Lower lobe of right lung (tissue), 2 donors: ENCODE results near the gene CLIP1. TPM values are rescaled to one million over a fixed set of nuclear protein-coding genes. Genes with fewer than 3 reads are reported as not detected.

Source experiments
- ATAC-seq, 2 donors: fragments of 200-7000 bp; cut with Tn5 transposase; one replicate each; pipeline ENCODE4 v1.9.1; 2020 to 2022; ENCODE audit warnings: mild to moderate bottlenecking in 2 of 2, moderate library complexity in 2 of 2
- DNase-seq: peaks from one replicate; pipeline ENCODE4 v3.0.0-alpha.2; 2020
- H3K27ac ChIP-seq: fragments of 200-600 bp; one replicate; pipeline ENCODE4 v1.8.0; 2022
- H3K27me3 ChIP-seq: fragments of 200-600 bp; one replicate; pipeline ENCODE4 v1.8.0; 2022; ENCODE audit warnings: low read depth
- H3K36me3 ChIP-seq: fragments of 200-600 bp; one replicate; pipeline ENCODE4 v1.8.0; 2022; ENCODE audit warnings: mild to moderate bottlenecking
- H3K4me1 ChIP-seq: fragments of 200-600 bp; one replicate; pipeline ENCODE4 v1.8.0; 2022
- H3K4me3 ChIP-seq: fragments of 200-600 bp; one replicate; pipeline ENCODE4 v1.8.0; 2022; ENCODE audit warnings: mild to moderate bottlenecking
- H3K9me3 ChIP-seq: fragments of 200-600 bp; one replicate; pipeline ENCODE4 v1.8.0; 2022
- CTCF ChIP-seq: fragments of 200-600 bp; IDR thresholded peaks from one replicate; pipeline ENCODE4 v1.8.0; 2022; ENCODE audit warnings: antibody characterized with exemption, mild to moderate bottlenecking
- intact Hi-C: fragments of 100-400 bp; cut with DNase I; formaldehyde crosslinking; loops from one replicate; pipeline ENCODE4 v1.11.0; 2022
- total RNA-seq: library from RNA; stranded (reverse); fragmentation: NEBNext Ultra II Directional; extraction: Animal tissue kit (Norgen Biotek cat#: 25700); gene quantifications from one replicate; pipeline ENCODE4 v1.2.1, GENCODE V29; 2021
- donor health status: DM: no; HTN: yes; CAD: no; lungs with severe emphysema.

CLIP1 gene
- total RNA-seq, 1 donor from 2014 or later, result 78.2 TPM

DNA sequence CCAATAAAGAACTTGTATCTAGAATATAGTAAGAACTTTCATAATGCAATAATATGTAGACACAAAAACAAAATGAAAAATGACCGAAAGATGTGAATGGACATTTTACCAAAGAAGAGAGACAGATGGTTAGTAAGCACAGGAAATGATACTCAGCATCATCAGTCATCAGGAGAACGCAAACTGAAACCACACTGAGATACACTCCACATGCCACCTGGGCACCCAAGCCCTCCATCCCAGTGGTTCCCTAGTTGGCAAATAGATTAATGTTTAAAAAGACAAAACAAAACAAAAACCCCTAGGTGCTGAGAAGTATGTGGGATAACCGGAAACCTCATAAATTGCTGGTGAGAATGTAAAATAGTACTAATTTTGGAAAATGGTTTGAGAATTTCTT is 129.4 kb downstream of the CLIP1 start:
- H3K9me3 ChIP-seq, result no peaks in the 10 kb centered on the region
- peaks cover 73% of the 10 kb centered on the region for H3K36me3 ChIP-seq
- no peak overlapping the region for H3K4me3 ChIP-seq
- H3K27me3 ChIP-seq, result no peaks in the 10 kb centered on the region
- no peak for ATAC-seq
- no peak overlapping the region for H3K27ac ChIP-seq
- TF ChIP-seq CTCF, result no peak
- intact Hi-C loops, result no loop called here
- no peak for DNase-seq
- no peaks in the 10 kb centered on the region for H3K4me1 ChIP-seq

DNA sequence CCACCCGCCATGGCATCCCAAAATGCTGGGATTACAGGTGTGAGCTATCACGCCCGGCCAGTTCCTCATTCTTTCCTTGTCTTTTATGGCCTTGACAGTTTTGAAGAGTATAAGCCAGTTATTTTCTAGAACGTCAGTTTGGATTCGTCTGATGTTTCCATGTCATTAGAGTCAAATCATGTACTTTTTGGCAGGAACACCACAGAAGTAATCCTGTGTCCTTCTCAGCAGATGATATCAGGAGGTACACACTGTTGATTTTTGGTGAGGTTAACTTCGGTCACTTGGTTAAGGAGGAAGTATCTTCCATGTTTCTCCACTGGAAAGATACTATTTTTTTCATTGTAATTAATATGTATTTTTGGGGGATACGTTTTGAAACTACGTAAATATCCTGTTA is 131.0 kb downstream of the CLIP1 start:
- no peak for TF ChIP-seq CTCF
- no peaks in the 10 kb centered on the region for H3K27me3 ChIP-seq
- no peaks in the 10 kb centered on the region for H3K9me3 ChIP-seq
- peaks cover 73% of the 10 kb centered on the region for H3K36me3 ChIP-seq
- no peak overlapping the region for H3K27ac ChIP-seq
- no peak overlapping the region for H3K4me3 ChIP-seq
- H3K4me1 ChIP-seq, result no peaks in the 10 kb centered on the region
- DNase-seq (no peak), ATAC-seq (no peak)
- intact Hi-C loops, result no loop called here

DNA sequence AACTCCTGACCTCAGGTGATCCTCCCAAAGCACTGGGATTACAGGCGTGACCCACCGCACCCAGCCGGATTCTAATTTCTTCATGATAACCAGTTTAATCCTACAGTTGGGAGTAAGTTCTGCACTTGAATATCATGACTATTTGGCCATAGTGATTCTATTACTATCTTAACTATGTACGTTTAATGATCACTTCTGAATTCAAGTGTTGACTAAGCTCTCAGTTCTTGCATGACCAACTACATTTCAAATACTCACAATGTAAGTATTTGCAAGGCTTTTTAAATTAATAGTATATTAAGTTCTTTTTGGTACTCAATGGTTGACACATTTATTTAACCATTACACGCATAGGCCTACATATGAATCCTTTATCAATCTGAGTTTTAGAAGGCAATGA is 138.8 kb downstream of the CLIP1 start:
- ATAC-seq, result peak in 1 of 2 donors; percentile 70
- no peak for DNase-seq
- Histone ChIP-seq H3K27me3 (no peaks in the 10 kb centered on the region), H3K4me1 (no peaks in the 10 kb centered on the region), H3K9me3 (no peaks in the 10 kb centered on the region), H3K36me3 (peaks cover 64% of the 10 kb centered on the region), H3K27ac (no peak overlapping the region), H3K4me3 (no peak overlapping the region)
- no peak for TF ChIP-seq CTCF
- intact Hi-C loops, result no loop called here

- Histone ChIP-seq H3K27me3 (no peaks in the 10 kb centered on the region), H3K27ac (no peak overlapping the region), H3K9me3 (no peaks in the 10 kb centered on the region), H3K4me3 (no peak overlapping the region), H3K4me1 (no peaks in the 10 kb centered on the region), H3K36me3 (peaks cover 66% of the 10 kb centered on the region)
- intact Hi-C loops, result no loop called here
- ATAC-seq (no peak), DNase-seq (no peak)
- no peak for TF ChIP-seq CTCF
These were observed 140.4 kb downstream of the CLIP1 start for GRCh38 chr12:122282061-122282460.

GRCh38 chr12:122276242-122276641 is 146.2 kb downstream of the CLIP1 start:
- no peaks in the 10 kb centered on the region for H3K27me3 ChIP-seq
- no peaks in the 10 kb centered on the region for H3K9me3 ChIP-seq
- H3K36me3 ChIP-seq, result peaks cover 86% of the 10 kb centered on the region
- H3K27ac ChIP-seq, result no peak overlapping the region
- H3K4me1 ChIP-seq, result no peaks in the 10 kb centered on the region
- no peak for TF ChIP-seq CTCF
- no peak for ATAC-seq
- H3K4me3 ChIP-seq, result no peak overlapping the region
- DNase-seq, result no peak
- intact Hi-C loops, result no loop called here

GRCh38 chr12:122275459-122275858 is 147.0 kb downstream of the CLIP1 start:
- H3K27ac ChIP-seq, result no peak overlapping the region
- intact Hi-C loops, result no loop called here
- no peak for TF ChIP-seq CTCF
- H3K4me3 ChIP-seq, result no peak overlapping the region
- peaks cover 84% of the 10 kb centered on the region for H3K36me3 ChIP-seq
- no peaks in the 10 kb centered on the region for H3K4me1 ChIP-seq
- ATAC-seq (no peak), DNase-seq (no peak)
- H3K9me3 ChIP-seq, result no peaks in the 10 kb centered on the region
- no peaks in the 10 kb centered on the region for H3K27me3 ChIP-seq
